SW480 (cell line): Measurements from ENCODE around the gene ITPR2.
"Not testable (repeated sequence)": the region's sequence is repeated elsewhere in the genome, so short reads cannot be mapped to it uniquely, and the experiment has no call there.

ENCODE experiments used
- DNase-seq: peaks from one replicate; pipeline ENCODE4 v3.0.0-alpha.2; 2016; ENCODE audit warnings: low spot score

The ITPR2 gene

GRCh38 chr12:26445909-26446308 lies 387.1 kb downstream of the ITPR2 start:
- no peak for DNase-seq

- no peak for DNase-seq
Observed at GRCh38 chr12:26443309-26443708, 389.7 kb downstream of the ITPR2 start.

- no peak for DNase-seq
Observed at GRCh38 chr12:26441434-26441833, 391.6 kb downstream of the ITPR2 start.

GRCh38 chr12:26435069-26435404 lies 398.0 kb downstream of the ITPR2 start:
- no peak for DNase-seq

GRCh38 chr12:26434299-26435068 lies 398.5 kb downstream of the ITPR2 start:
- peak; percentile 93 for DNase-seq

- DNase-seq: not testable (repeated sequence)
Observed at GRCh38 chr12:26433701-26434100, 399.3 kb downstream of the ITPR2 start.

- peak; percentile 48 for DNase-seq
Observed at GRCh38 chr12:26431211-26431610, 401.8 kb downstream of the ITPR2 start.

GRCh38 chr12:26430596-26430995 lies 402.4 kb downstream of the ITPR2 start:
- not testable (repeated sequence) for DNase-seq

- DNase-seq: no peak
Observed at GRCh38 chr12:26429070-26429691, 403.8 kb downstream of the ITPR2 start.

GRCh38 chr12:26428420-26428819 lies 404.6 kb downstream of the ITPR2 start:
- DNase-seq: no peak

GRCh38 chr12:26426652-26427051 lies 406.3 kb downstream of the ITPR2 start:
- no peak for DNase-seq

GRCh38 chr12:26425587-26426260 lies 407.3 kb downstream of the ITPR2 start:
- DNase-seq: no peak

GRCh38 chr12:26422839-26423398 lies 410.1 kb downstream of the ITPR2 start:
- no peak for DNase-seq

GRCh38 chr12:26416550-26416949 lies 416.4 kb downstream of the ITPR2 start:
- DNase-seq: no peak

GRCh38 chr12:26410689-26411088 lies 422.3 kb downstream of the ITPR2 start:
- DNase-seq: no peak

- DNase-seq: no peak
Observed at GRCh38 chr12:26406813-26407212, 426.2 kb downstream of the ITPR2 start.

GRCh38 chr12:26406391-26406790 lies 426.6 kb downstream of the ITPR2 start:
- DNase-seq: no peak

GRCh38 chr12:26403601-26404000 lies 429.4 kb downstream of the ITPR2 start:
- no peak for DNase-seq

- DNase-seq: peak; percentile 99
Observed at GRCh38 chr12:26402648-26403047, 430.3 kb downstream of the ITPR2 start.

- no peak for DNase-seq
Observed at GRCh38 chr12:26401874-26402273, 431.1 kb downstream of the ITPR2 start.

GRCh38 chr12:26400627-26401026 lies 432.4 kb downstream of the ITPR2 start:
- DNase-seq: no peak

- DNase-seq: no peak
Observed at GRCh38 chr12:26399381-26399780, 433.6 kb downstream of the ITPR2 start.

- no peak for DNase-seq
Observed at GRCh38 chr12:26396402-26396801, 436.6 kb downstream of the ITPR2 start.
